Measurements from ENCODE around the gene ZNF213. TPM values are rescaled to one million over a fixed set of nuclear protein-coding genes. Genes with fewer than 3 reads are reported as not detected.
A peak's percentile ranks its signal among the peaks of the same experiment; 100 is the strongest.
"Not testable (repeated sequence)": the region's sequence is repeated elsewhere in the genome, so short reads cannot be mapped to it uniquely, and the experiment has no call there.

The ZNF213 gene
- polyA plus RNA-seq, 4 donors: 10.8 to 12.8 (median 11.8) TPM

GRCh38 chr16:3182293-3182607 is 47.4 kb downstream of the ZNF213 start:
- H3K27ac ChIP-seq (ENCODE audit: low read depth in 1 of 3, low read length in 2 of 3); H3K4me3 ChIP-seq (ENCODE audit: low read depth in 1 of 3, low read length in 3 of 3); DNase-seq; FAIRE-seq; H3K9me3 ChIP-seq (ENCODE audit: control insufficient read depth in 2 of 2, insufficient read depth in 1 of 2, low read depth in 1 of 2, low read length in 1 of 2); H3K36me3 ChIP-seq (ENCODE audit: control insufficient read depth in 3 of 3, insufficient read depth in 2 of 3, low read depth in 1 of 3, low read length in 3 of 3): not testable (repeated sequence)
- H3K4me1 ChIP-seq (ENCODE audit: control insufficient read depth in 3 of 3, insufficient read depth in 2 of 3, low read depth in 1 of 3, low read length in 2 of 3): peaks cover 0 to 11% (median 7%) of the 10 kb centered on the region in 3 donors
- WGBS, 3 donors: 32 to 41% (median 36%) methylated on average over 8 of the region's 8 CpGs
- peaks cover 3 to 95% (median 64%) of the 10 kb centered on the region in 3 donors for H3K27me3 ChIP-seq (ENCODE audit: control insufficient read depth in 3 of 3, insufficient read depth in 3 of 3, low read length in 3 of 3)

- 1 to 4% (median 2%) methylated on average over 63 to 72 of the region's 72 CpGs for WGBS, 3 donors
- H3K4me1 ChIP-seq (ENCODE audit: control insufficient read depth in 3 of 3, insufficient read depth in 2 of 3, low read depth in 1 of 3, low read length in 2 of 3): peaks cover 0 to 11% (median 7%) of the 10 kb centered on the region in 3 donors
- no peaks in the 10 kb centered on the region for H3K36me3 ChIP-seq (ENCODE audit: control insufficient read depth in 3 of 3, insufficient read depth in 2 of 3, low read depth in 1 of 3, low read length in 3 of 3)
- FAIRE-seq (no peak), DNase-seq (no peak)
- peaks cover 0 to 94% (median 61%) of the 10 kb centered on the region in 3 donors for H3K27me3 ChIP-seq (ENCODE audit: control insufficient read depth in 3 of 3, insufficient read depth in 3 of 3, low read length in 3 of 3)
- H3K27ac ChIP-seq (ENCODE audit: low read depth in 1 of 3, low read length in 2 of 3): no peak overlapping the region
- H3K9me3 ChIP-seq (ENCODE audit: control insufficient read depth in 2 of 2, insufficient read depth in 1 of 2, low read depth in 1 of 2, low read length in 1 of 2): no peaks in the 10 kb centered on the region
- peak overlapping the region in 2 of 3 donors; percentile 23 to 34 for H3K4me3 ChIP-seq (ENCODE audit: low read depth in 1 of 3, low read length in 3 of 3)
These were observed 48.0 kb downstream of the ZNF213 start for GRCh38 chr16:3182608-3183444.

GRCh38 chr16:3183445-3184139 is 48.8 kb downstream of the ZNF213 start:
- H3K27me3 ChIP-seq (ENCODE audit: control insufficient read depth in 3 of 3, insufficient read depth in 3 of 3, low read length in 3 of 3): peaks cover 0 to 97% (median 65%) of the 10 kb centered on the region in 3 donors
- WGBS, 3 donors: 3 to 12% (median 11%) methylated on average over 40 to 42 of the region's 42 CpGs
- H3K9me3 ChIP-seq (ENCODE audit: control insufficient read depth in 2 of 2, insufficient read depth in 1 of 2, low read depth in 1 of 2, low read length in 1 of 2): no peaks in the 10 kb centered on the region
- H3K4me1 ChIP-seq (ENCODE audit: control insufficient read depth in 3 of 3, insufficient read depth in 2 of 3, low read depth in 1 of 3, low read length in 2 of 3): peaks cover 0 to 16% (median 7%) of the 10 kb centered on the region in 3 donors
- FAIRE-seq: no peak
- DNase-seq: no peak
- H3K4me3 ChIP-seq (ENCODE audit: low read depth in 1 of 3, low read length in 3 of 3): peak overlapping the region in 2 of 3 donors; percentile 23 to 34
- H3K27ac ChIP-seq (ENCODE audit: low read depth in 1 of 3, low read length in 2 of 3): no peak overlapping the region
- H3K36me3 ChIP-seq (ENCODE audit: control insufficient read depth in 3 of 3, insufficient read depth in 2 of 3, low read depth in 1 of 3, low read length in 3 of 3): no peaks in the 10 kb centered on the region

- no peak for FAIRE-seq
- H3K27me3 ChIP-seq (ENCODE audit: control insufficient read depth in 3 of 3, insufficient read depth in 3 of 3, low read length in 3 of 3): peaks cover 3 to 96% (median 73%) of the 10 kb centered on the region in 3 donors
These were observed 52.3 kb downstream of the ZNF213 start for GRCh38 chr16:3186946-3187690.

GRCh38 chr16:3187798-3188674 is 53.2 kb downstream of the ZNF213 start, which contains the start of gene OR1F1:
TSS of gene OR1F1 (plus strand) at chr16:3188204.
- FAIRE-seq: no peak
- 2 to 9% (median 8%) methylated on average over 51 of the region's 51 CpGs for WGBS, 3 donors
- H3K36me3 ChIP-seq (ENCODE audit: control insufficient read depth in 3 of 3, insufficient read depth in 2 of 3, low read depth in 1 of 3, low read length in 3 of 3): no peaks in the 10 kb centered on the region
- peak within 1 kb of the TSS in 1 of 3 donors; percentile 33 for H3K4me3 ChIP-seq (ENCODE audit: low read depth in 1 of 3, low read length in 3 of 3)
- H3K9me3 ChIP-seq (ENCODE audit: control insufficient read depth in 2 of 2, insufficient read depth in 1 of 2, low read depth in 1 of 2, low read length in 1 of 2): peaks cover 0 to 5% of the 10 kb centered on the region in 2 donors
- H3K27me3 ChIP-seq (ENCODE audit: control insufficient read depth in 3 of 3, insufficient read depth in 3 of 3, low read length in 3 of 3): peaks cover 3 to 96% (median 70%) of the 10 kb centered on the region in 3 donors
- DNase-seq: no peak
- peaks cover 0 to 19% (median 1%) of the 10 kb centered on the region in 3 donors for H3K4me1 ChIP-seq (ENCODE audit: control insufficient read depth in 3 of 3, insufficient read depth in 2 of 3, low read depth in 1 of 3, low read length in 2 of 3)
- H3K27ac ChIP-seq (ENCODE audit: low read depth in 1 of 3, low read length in 2 of 3): no peak within 1 kb of the TSS

More at GRCh38 chr16:3186946-3187690, 52.3 kb downstream of the ZNF213 start:
- Histone ChIP-seq H3K4me3 (ENCODE audit: low read depth in 1 of 3, low read length in 3 of 3) (no peak overlapping the region), H3K9me3 (ENCODE audit: control insufficient read depth in 2 of 2, insufficient read depth in 1 of 2, low read depth in 1 of 2, low read length in 1 of 2) (no peaks in the 10 kb centered on the region), H3K4me1 (ENCODE audit: control insufficient read depth in 3 of 3, insufficient read depth in 2 of 3, low read depth in 1 of 3, low read length in 2 of 3) (peaks cover 0 to 23% (median 7%) of the 10 kb centered on the region in 3 donors), H3K27ac (ENCODE audit: low read depth in 1 of 3, low read length in 2 of 3) (no peak overlapping the region), H3K36me3 (ENCODE audit: control insufficient read depth in 3 of 3, insufficient read depth in 2 of 3, low read depth in 1 of 3, low read length in 3 of 3) (no peaks in the 10 kb centered on the region)
- no peak for DNase-seq
- WGBS, 3 donors: 69 to 73% (median 69%) methylated on average over 23 of the region's 23 CpGs

- Histone ChIP-seq H3K27me3 (ENCODE audit: control insufficient read depth in 3 of 3, insufficient read depth in 3 of 3, low read length in 3 of 3) (peaks cover 3 to 96% (median 69%) of the 10 kb centered on the region in 3 donors), H3K9me3 (ENCODE audit: control insufficient read depth in 2 of 2, insufficient read depth in 1 of 2, low read depth in 1 of 2, low read length in 1 of 2) (peaks cover 0 to 11% of the 10 kb centered on the region in 2 donors), H3K4me1 (ENCODE audit: control insufficient read depth in 3 of 3, insufficient read depth in 2 of 3, low read depth in 1 of 3, low read length in 2 of 3) (peaks cover 0 to 14% (median 0%) of the 10 kb centered on the region in 3 donors), H3K36me3 (ENCODE audit: control insufficient read depth in 3 of 3, insufficient read depth in 2 of 3, low read depth in 1 of 3, low read length in 3 of 3) (no peaks in the 10 kb centered on the region), H3K4me3 (ENCODE audit: low read depth in 1 of 3, low read length in 3 of 3) (peak overlapping the region in 1 of 3 donors; percentile 33), H3K27ac (ENCODE audit: low read depth in 1 of 3, low read length in 2 of 3) (no peak overlapping the region)
- 1 to 12% (median 4%) methylated on average over 13 of the region's 13 CpGs for whole genome bisulfite sequencing, 3 donors
- FAIRE-seq: no peak
- DNase-seq: no peak
These were observed 53.8 kb downstream of the ZNF213 start for GRCh38 chr16:3188675-3188924.

GRCh38 chr16:3188925-3189825 is 54.3 kb downstream of the ZNF213 start:
- H3K27me3 ChIP-seq (ENCODE audit: control insufficient read depth in 3 of 3, insufficient read depth in 3 of 3, low read length in 3 of 3): peaks cover 3 to 93% (median 66%) of the 10 kb centered on the region in 3 donors
- no peaks in the 10 kb centered on the region for H3K36me3 ChIP-seq (ENCODE audit: control insufficient read depth in 3 of 3, insufficient read depth in 2 of 3, low read depth in 1 of 3, low read length in 3 of 3)
- no peak for DNase-seq
- H3K27ac ChIP-seq (ENCODE audit: low read depth in 1 of 3, low read length in 2 of 3): no peak overlapping the region
- WGBS, 3 donors: 2 to 6% (median 5%) methylated on average over 61 of the region's 61 CpGs
- peaks cover 0 to 13% of the 10 kb centered on the region in 2 donors for H3K9me3 ChIP-seq (ENCODE audit: control insufficient read depth in 2 of 2, insufficient read depth in 1 of 2, low read depth in 1 of 2, low read length in 1 of 2)
- peaks cover 0 to 12% (median 0%) of the 10 kb centered on the region in 3 donors for H3K4me1 ChIP-seq (ENCODE audit: control insufficient read depth in 3 of 3, insufficient read depth in 2 of 3, low read depth in 1 of 3, low read length in 2 of 3)
- FAIRE-seq: no peak
- H3K4me3 ChIP-seq (ENCODE audit: low read depth in 1 of 3, low read length in 3 of 3): peak overlapping the region in 1 of 3 donors; percentile 33

All from small intestine (tissue), 7 donors.